Stimulated activated CD4-positive, alpha-beta T cell treated with anti-CD3 and anti-CD28 coated beads, Interleukin-2, amount 100 ng/mL, for 4 hours (primary cell): ENCODE measurements around the gene RDH12.
"Not testable (repeated sequence)": the region's sequence is repeated elsewhere in the genome, so short reads cannot be mapped to it uniquely, and the experiment has no call there.

Source experiments
- DNase-seq: peaks from one replicate; pipeline ENCODE4 v3.0.0-alpha.2; 2020; ENCODE audit warnings: low read depth

RDH12 gene

GRCh38 chr14:67705211-67705610, 3.5 kb downstream of the RDH12 start:
- no peak for DNase-seq

GRCh38 chr14:67709346-67709745, 7.7 kb downstream of the RDH12 start:
- DNase-seq: not testable (repeated sequence)

- not testable (repeated sequence) for DNase-seq
Observed at GRCh38 chr14:67709796-67710195, 8.1 kb downstream of the RDH12 start.

GRCh38 chr14:67710209-67710608, 8.5 kb downstream of the RDH12 start:
- DNase-seq: no peak

- DNase-seq: no peak
Observed at GRCh38 chr14:67717048-67717447, 15.4 kb downstream of the RDH12 start.

GRCh38 chr14:67718265-67718664, 16.6 kb downstream of the RDH12 start:
- DNase-seq: no peak

GRCh38 chr14:67719385-67719784, 17.7 kb downstream of the RDH12 start:
- DNase-seq: not testable (repeated sequence)

- DNase-seq: no peak
Observed at GRCh38 chr14:67719866-67720265, 18.2 kb downstream of the RDH12 start.

- no peak for DNase-seq
Observed at GRCh38 chr14:67721875-67722274, 20.2 kb downstream of the RDH12 start.

- no peak for DNase-seq
Observed at GRCh38 chr14:67722293-67722692, 20.6 kb downstream of the RDH12 start.

GRCh38 chr14:67725171-67725570, 23.5 kb downstream of the RDH12 start:
- no peak for DNase-seq

GRCh38 chr14:67727361-67727760, 25.7 kb downstream of the RDH12 start:
- no peak for DNase-seq

GRCh38 chr14:67728258-67728657, 26.6 kb downstream of the RDH12 start:
- no peak for DNase-seq

GRCh38 chr14:67729072-67729885, 27.6 kb downstream of the RDH12 start:
- no peak for DNase-seq

GRCh38 chr14:67733616-67734015, 31.9 kb downstream of the RDH12 start:
- DNase-seq: no peak

GRCh38 chr14:67734675-67735074, 33.0 kb downstream of the RDH12 start:
- no peak for DNase-seq

GRCh38 chr14:67735336-67736147, 33.9 kb downstream of the RDH12 start:
- DNase-seq: no peak

- no peak for DNase-seq
Observed at GRCh38 chr14:67736771-67737170, 35.1 kb downstream of the RDH12 start.

- DNase-seq: no peak
Observed at GRCh38 chr14:67738740-67739504, 37.2 kb downstream of the RDH12 start.

GRCh38 chr14:67744046-67744445, 42.4 kb downstream of the RDH12 start:
- no peak for DNase-seq

GRCh38 chr14:67746927-67747326, 45.2 kb downstream of the RDH12 start:
- no peak for DNase-seq

- DNase-seq: no peak
Observed at GRCh38 chr14:67748312-67748711, 46.6 kb downstream of the RDH12 start.
